ENCODE measurements around the gene CDON. TPM values are rescaled to one million over a fixed set of nuclear protein-coding genes. Genes with fewer than 3 reads are reported as not detected.

Gene CDON
- total and polyA plus RNA-seq, 2 of the 13 experiments (the other 11 are each of a cell fraction or from before 2014, with no cell fraction given), result 9.6 to 12.8 TPM

- TF ChIP-seq AFF4 (CRISPR knock-in tag; IDR thresholded peaks at IDR 0.05) (no peak), MAFK (conservative IDR thresholded peaks at IDR 0.05 in 1 of 2, IDR thresholded peaks at IDR 0.05 in 1 of 2; ENCODE audit: low read length in 2 of 2) (peak in 1 of 2 experiments; percentile 21; a peak in 1 of 4 replicates), PAX8 (CRISPR knock-in tag; IDR thresholded peaks at IDR 0.05; ENCODE audit: borderline replicate concordance) (no peak), JARID2 (CRISPR knock-in tag; IDR thresholded peaks at IDR 0.05; ENCODE audit: insufficient replicate concordance) (no peak), ZNF251 (CRISPR knock-in tag; IDR thresholded peaks at IDR 0.05) (no peak), ZNF770 (CRISPR knock-in tag; IDR thresholded peaks at IDR 0.05) (0 out of 2 replicates have a peak, but pooled peaks have one; percentile 32), ZEB1 (IDR thresholded peaks at IDR 0.05; ENCODE audit: insufficient replicate concordance, low read depth) (peak; percentile 62), PAXIP1 (CRISPR knock-in tag; conservative IDR thresholded peaks at IDR 0.05) (peak; percentile 98), HNRNPL (IDR thresholded peaks at IDR 0.05; ENCODE audit: low read depth, low read length) (no peak), IKZF5 (CRISPR knock-in tag; IDR thresholded peaks at IDR 0.05) (no peak), ERF (CRISPR knock-in tag; IDR thresholded peaks at IDR 0.05) (0 out of 2 replicates have a peak, but pooled peaks have one; percentile 23), HNF4A (CRISPR knock-in tag; IDR thresholded peaks at IDR 0.05) (peak; percentile 96), RORA (CRISPR knock-in tag; IDR thresholded peaks at IDR 0.05) (no peak), SALL2 (CRISPR knock-in tag; IDR thresholded peaks at IDR 0.05) (0 out of 2 replicates have a peak, but pooled peaks have one; percentile 32), E2F2 (CRISPR knock-in tag; IDR thresholded peaks at IDR 0.05; ENCODE audit: borderline replicate concordance) (no peak), GZF1 (CRISPR knock-in tag; IDR thresholded peaks at IDR 0.05) (no peak), ZNF12 (CRISPR knock-in tag; IDR thresholded peaks at IDR 0.05) (no peak), MZF1 (CRISPR knock-in tag; IDR thresholded peaks at IDR 0.05; ENCODE audit: borderline replicate concordance) (no peak), AHR (CRISPR knock-in tag; IDR thresholded peaks at IDR 0.05) (no peak)
Observed at GRCh38 chr11:126088999-126089398, 26.3 kb upstream of the CDON start (continued).

All from HepG2 (cell line).